GM21515 (cell line): ENCODE results near the gene FAAH2.
"Not testable (repeated sequence)": the region's sequence is repeated elsewhere in the genome, so short reads cannot be mapped to it uniquely, and the experiment has no call there.

ENCODE experiments used
- ATAC-seq: cut with Tn5 transposase; IDR thresholded peaks from one replicate; pipeline ENCODE4 v1.9.1; 2021; ENCODE audit not compliant: unreplicated experiment

Gene FAAH2

GRCh38 chrX:57379296-57379695, 92.8 kb downstream of the FAAH2 start:
- ATAC-seq = no peak

GRCh38 chrX:57380026-57380796, 93.7 kb downstream of the FAAH2 start:
- no peak for ATAC-seq

- not testable (repeated sequence) for ATAC-seq
Measured at GRCh38 chrX:57394162-57394561, 107.7 kb downstream of the FAAH2 start.

DNA sequence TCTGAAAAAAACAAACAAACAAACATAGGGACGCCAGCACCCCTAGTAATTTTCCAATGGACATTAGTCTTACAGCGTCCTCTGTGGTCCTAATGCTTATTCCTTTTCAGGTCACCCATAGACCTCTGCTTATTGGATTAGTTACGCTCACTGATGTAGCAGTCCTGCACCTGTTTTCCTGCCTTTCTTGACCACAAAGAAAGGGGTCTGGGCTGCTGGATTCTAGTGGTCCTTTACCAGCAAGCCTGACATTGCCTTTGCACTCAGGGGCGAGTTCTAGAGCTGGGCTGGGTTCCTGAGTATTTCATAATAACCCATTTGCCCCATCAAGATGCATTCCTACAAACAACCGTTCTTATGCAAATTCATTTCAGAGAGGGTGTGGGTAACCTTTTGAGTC, 116.7 kb downstream of the FAAH2 start:
- not testable (repeated sequence) for ATAC-seq

GRCh38 chrX:57406149-57406548, 119.6 kb downstream of the FAAH2 start:
- no peak for ATAC-seq

DNA sequence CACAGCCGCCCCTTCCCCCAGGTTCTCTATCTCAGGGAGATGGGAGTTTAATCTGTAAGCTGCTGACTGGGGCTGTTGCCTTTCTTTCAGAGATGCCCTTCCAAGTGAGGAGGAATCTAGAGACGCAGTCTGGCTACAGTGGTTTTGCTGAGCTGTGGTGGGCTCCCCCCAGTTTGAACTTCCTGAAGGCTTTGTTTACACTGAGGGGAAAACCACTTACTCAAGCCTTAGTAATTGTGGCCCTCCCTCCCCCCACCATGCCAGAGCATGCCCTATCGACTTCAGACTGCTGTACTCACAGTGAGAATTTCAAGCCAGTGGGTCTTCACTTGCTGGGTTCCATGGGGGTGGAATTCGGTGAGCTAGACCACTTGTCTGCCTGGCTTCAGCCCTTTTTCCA, 131.3 kb downstream of the FAAH2 start:
- no peak for ATAC-seq

- ATAC-seq = no peak
Measured at GRCh38 chrX:57422289-57422688, 135.8 kb downstream of the FAAH2 start.

GRCh38 chrX:57422790-57423189, 136.3 kb downstream of the FAAH2 start:
- ATAC-seq = no peak

DNA sequence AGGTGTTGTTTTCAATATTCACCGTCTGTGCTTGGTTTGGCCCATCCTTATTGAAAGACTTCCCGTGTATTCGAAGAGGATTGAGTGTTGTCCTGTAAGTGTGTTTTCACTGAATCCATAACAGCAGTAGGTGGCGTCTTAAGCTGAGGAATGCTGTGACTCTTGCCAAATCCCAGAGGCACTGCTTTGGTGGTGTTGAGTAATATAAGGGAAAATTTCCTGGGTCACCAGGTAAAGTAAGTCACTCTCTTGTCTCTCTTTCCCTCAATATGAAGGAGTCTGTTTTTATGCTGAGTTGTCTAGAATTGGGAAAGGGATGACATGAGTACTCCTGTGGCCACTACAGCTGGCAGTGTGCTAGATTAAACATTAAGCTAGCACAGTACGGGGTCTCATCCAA, 158.6 kb downstream of the FAAH2 start:
- ATAC-seq = no peak

GRCh38 chrX:57445832-57446231, 159.3 kb downstream of the FAAH2 start:
- ATAC-seq = no peak

DNA sequence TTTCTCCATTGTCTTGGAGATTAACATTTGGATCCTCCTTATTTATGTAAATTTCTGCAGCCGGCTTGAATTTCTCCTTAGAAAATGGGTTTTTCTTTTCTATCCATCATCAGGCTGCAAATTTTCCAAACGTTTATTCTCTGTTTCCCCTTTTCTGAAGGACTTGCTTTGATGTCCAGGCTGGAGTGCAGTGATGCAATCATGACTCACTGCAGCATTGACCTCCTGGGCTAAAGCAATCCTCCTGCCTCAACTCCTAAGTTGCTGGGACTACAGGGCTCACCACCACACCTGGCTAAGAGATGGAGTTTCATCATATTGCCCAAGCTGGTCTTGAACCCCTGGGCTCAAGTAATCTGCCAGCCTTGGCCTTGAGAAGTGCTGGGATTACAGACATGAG, 161.3 kb downstream of the FAAH2 start:
- no peak for ATAC-seq

- ATAC-seq = no peak
Measured at GRCh38 chrX:57451426-57452020, 165.0 kb downstream of the FAAH2 start.

DNA sequence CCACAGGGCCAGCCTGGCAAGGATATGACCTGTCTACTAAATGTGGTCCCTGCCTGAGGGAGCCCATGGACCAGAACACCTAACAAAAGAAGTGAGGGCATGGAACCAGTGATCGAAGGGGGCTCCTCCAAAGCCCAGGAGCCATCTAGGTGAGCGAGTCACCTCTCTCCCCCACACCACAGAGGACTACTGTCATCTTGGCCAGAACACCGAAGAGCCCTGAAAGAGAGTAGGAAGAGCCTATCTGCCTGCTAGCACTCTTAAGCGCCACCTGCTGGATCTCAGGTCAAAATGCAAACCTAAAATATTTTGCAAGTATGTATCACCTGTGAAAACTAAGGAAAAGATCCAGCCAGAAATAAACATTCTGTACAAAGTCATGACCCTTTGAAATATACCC, 167.4 kb downstream of the FAAH2 start:
- ATAC-seq = no peak

- no peak for ATAC-seq
Measured at GRCh38 chrX:57481514-57481913, 195.0 kb downstream of the FAAH2 start.

DNA sequence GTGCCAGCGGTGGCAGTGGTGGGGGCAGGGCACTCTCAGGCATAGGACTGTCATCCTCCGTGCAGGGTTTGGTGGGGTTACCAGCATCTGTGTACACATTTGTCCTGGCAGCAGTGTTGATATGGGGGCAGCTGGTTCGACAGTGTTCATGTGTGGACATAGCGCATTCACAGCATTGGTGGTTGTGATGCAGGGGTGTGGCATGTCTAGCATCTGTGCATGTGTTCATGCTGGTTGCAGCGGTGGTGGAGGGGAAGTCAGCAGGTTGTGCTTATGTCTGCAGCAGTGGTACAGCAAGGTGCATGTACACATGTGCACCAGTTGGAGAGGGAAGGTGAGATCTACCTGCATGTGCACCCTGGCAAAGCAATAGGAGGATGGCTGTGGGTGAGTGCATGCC, 230.0 kb downstream of the FAAH2 start:
- no peak for ATAC-seq

DNA sequence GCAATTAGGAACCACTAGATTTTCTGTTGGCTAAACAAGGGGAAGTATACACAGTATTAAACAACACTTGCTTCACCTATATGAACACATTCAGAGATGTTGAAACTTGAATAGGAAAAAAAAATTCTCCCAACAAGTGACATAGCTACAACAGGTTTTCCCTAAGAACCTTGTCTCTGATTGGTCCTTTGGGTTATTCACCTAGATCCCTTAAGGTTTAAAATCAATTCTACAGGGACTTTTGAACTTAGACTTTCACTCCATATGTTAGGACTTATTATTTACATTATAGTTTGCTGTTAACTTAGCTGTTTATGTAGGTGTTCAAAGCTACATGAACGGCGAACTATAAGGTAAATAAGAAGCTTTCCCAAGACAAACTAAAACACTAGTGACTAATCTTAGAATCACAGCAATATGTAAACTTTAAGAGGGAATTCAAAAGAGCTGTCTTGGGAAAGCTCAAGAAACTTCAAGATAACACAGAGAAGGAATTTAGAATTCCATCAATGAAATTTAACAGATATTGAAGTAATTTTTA, 233.1 kb downstream of the FAAH2 start:
- ATAC-seq = no peak

DNA sequence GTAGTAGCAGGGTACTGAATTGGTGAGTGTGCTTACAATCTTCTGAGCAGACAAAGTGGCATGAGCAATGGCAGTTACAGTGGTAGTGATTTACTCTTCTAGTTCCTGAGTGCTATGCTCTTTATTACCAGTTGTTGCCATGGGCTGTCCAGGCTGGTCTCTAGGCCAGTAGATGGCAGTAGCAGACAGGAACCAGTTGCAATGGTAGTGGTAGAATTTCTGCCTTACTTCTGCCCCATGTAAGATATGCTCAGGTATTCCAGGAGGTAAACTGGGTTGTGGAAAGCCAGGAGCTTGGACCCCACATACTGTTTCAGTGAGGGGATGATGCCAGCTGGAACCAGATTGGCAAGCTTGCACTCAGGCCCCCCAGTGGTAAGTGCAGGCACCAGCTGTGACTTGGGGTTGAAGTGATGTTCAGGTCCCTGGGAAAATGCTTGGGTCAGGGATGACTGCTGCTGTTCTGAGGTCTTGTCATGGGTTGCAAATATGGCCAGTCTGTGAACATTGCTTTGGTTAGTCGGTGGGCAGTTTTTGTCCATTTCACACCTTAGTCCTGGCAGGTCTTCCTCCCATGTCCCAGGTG, 242.3 kb downstream of the FAAH2 start:
- ATAC-seq = no peak
